GM12873 (cell line): Measurements from ENCODE around the gene HNRNPC.

ENCODE experiments used
- CTCF ChIP-seq: IDR thresholded peaks from 2 replicates; pipeline ENCODE4 v1.5.1; 2012; ENCODE audit warnings: low read depth, mild to moderate bottlenecking, moderate library complexity, low read length, control low read depth; ENCODE audit not compliant: insufficient read depth; ENCODE audit errors: missing control alignments

Gene HNRNPC

DNA sequence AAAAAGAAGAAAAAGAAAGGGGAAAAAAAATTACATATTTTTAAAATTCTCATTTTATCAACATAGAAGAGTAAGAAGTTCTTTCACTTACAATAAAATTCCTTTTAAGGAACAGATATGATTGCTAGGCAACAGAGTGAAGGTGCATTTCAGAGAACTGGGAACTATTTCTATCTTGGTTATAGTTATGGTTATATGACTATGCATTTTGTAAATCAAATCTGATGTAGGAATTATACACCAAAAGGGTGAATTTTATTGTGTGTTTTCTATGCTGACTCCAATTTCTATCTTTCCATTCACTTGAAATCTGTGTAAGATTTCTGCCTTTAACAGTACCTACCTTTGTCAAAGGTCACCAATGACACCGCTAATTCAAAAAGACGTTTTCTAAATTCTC lies 50.1 kb downstream of the HNRNPC start:
- TF ChIP-seq CTCF = no peak

GRCh38 chr14:21215879-21216251 lies 53.4 kb downstream of the HNRNPC start:
- no peak for TF ChIP-seq CTCF

GRCh38 chr14:21215130-21215878 lies 53.9 kb downstream of the HNRNPC start:
- TF ChIP-seq CTCF = no peak

GRCh38 chr14:21213652-21214051 lies 55.6 kb downstream of the HNRNPC start:
- TF ChIP-seq CTCF = no peak

- no peak for TF ChIP-seq CTCF
These were observed 57.7 kb downstream of the HNRNPC start for GRCh38 chr14:21211509-21211908.

GRCh38 chr14:21210023-21210422 lies 59.2 kb downstream of the HNRNPC start:
- TF ChIP-seq CTCF = no peak

GRCh38 chr14:21209185-21209584 lies 60.1 kb downstream of the HNRNPC start:
- no peak for TF ChIP-seq CTCF
